HepG2 (cell line): ENCODE data around the gene GALNT10. TPM values are rescaled to one million over a fixed set of nuclear protein-coding genes. Genes with fewer than 3 reads are reported as not detected.

Source experiments
- ARHGAP35 ChIP-seq: sonication (generic); formaldehyde crosslinking; IDR thresholded peaks from 2 replicates; pipeline ENCODE4 v1.9.0; 2022; ENCODE audit warnings: mild to moderate bottlenecking, inconsistent platforms, moderate library complexity, missing genetic modification reagents, borderline replicate concordance
- CSRNP1 ChIP-seq: sonication (generic); formaldehyde crosslinking; IDR thresholded peaks from 2 replicates; pipeline ENCODE4 v1.8.1; 2023; ENCODE audit warnings: mild to moderate bottlenecking, missing genetic modification reagents
- DBP ChIP-seq: sonication (generic); formaldehyde crosslinking; IDR thresholded peaks from 2 replicates; pipeline ENCODE4 v1.4.0; 2020; ENCODE audit warnings: missing genetic modification reagents; ENCODE audit errors: not compliant biosample characterization
- DNMT1 ChIP-seq: sonication (generic); formaldehyde crosslinking; IDR thresholded peaks from 2 replicates; pipeline ENCODE4 v1.5.1; 2020; ENCODE audit warnings: mild to moderate bottlenecking, missing genetic modification reagents
- ESRRA ChIP-seq: sonication (generic); formaldehyde crosslinking; IDR thresholded peaks from 2 replicates; pipeline ENCODE4 v1.5.1; 2020; ENCODE audit warnings: mild to moderate bottlenecking, low read depth, missing genetic modification reagents
- GABPA ChIP-seq, 2 experiments: IDR thresholded peaks; 2 replicates each; pipeline ENCODE4 v1.6.1; 2011 to 2016; ENCODE audit warnings: low read depth in 2 of 2, low read length in 1 of 2, missing biosample characterization in 1 of 2, missing genetic modification characterization in 1 of 2
- GATAD2A ChIP-seq: IDR thresholded peaks from 2 replicates; pipeline ENCODE4 v1.6.1; 2016
- GLMP ChIP-seq: sonication (generic); formaldehyde crosslinking; IDR thresholded peaks from 2 replicates; pipeline ENCODE4 v1.9.0; 2021; ENCODE audit warnings: missing genetic modification reagents, mild to moderate bottlenecking, borderline replicate concordance
- JUNB ChIP-seq: sonication (generic); formaldehyde crosslinking; IDR thresholded peaks from 2 replicates; pipeline ENCODE4 v1.8.0; 2022; ENCODE audit warnings: missing genetic modification reagents, mild to moderate bottlenecking, borderline replicate concordance
- MAZ ChIP-seq, 2 experiments: sonication (generic) in 1 of 2; formaldehyde crosslinking in 1 of 2; IDR thresholded peaks; 2 replicates each; pipeline versions ENCODE4 v1.5.0 to v1.6.1; 2012 to 2020; ENCODE audit warnings: low read depth in 2 of 2, mild to moderate bottlenecking in 2 of 2, borderline replicate concordance in 1 of 2, improper control_type of control experiment in 1 of 2, low read length in 1 of 2, missing genetic modification reagents in 1 of 2, moderate library complexity in 1 of 2
- PTBP1 ChIP-seq: fragments of 200-400 bp; formaldehyde crosslinking; IDR thresholded peaks from 2 replicates; pipeline ENCODE4 v1.6.1; 2018; ENCODE audit warnings: low read length, low read depth; ENCODE audit not compliant: poor library complexity, severe bottlenecking
- RARG ChIP-seq: sonication (generic); formaldehyde crosslinking; IDR thresholded peaks from 2 replicates; pipeline ENCODE4 v1.4.0; 2020; ENCODE audit warnings: low read depth, mild to moderate bottlenecking, missing genetic modification reagents
- SOX5 ChIP-seq: IDR thresholded peaks from 2 replicates; pipeline ENCODE4 v1.6.1; 2016; ENCODE audit warnings: borderline replicate concordance
- SP1 ChIP-seq, 2 experiments: fragments of 450-650 bp in 1 of 2; sonication (generic) in 1 of 2; formaldehyde crosslinking in 1 of 2; IDR thresholded peaks; 2 replicates each; pipeline versions ENCODE4 v1.4.0 to v1.6.1; 2016 to 2020; ENCODE audit warnings: missing genetic modification reagents in 1 of 2
- TFDP1 ChIP-seq: IDR thresholded peaks from 2 replicates; pipeline ENCODE4 v1.6.1; 2016; ENCODE audit warnings: missing compliant biosample characterization, missing genetic modification reagents, borderline replicate concordance
- THAP11 ChIP-seq: IDR thresholded peaks from 2 replicates; pipeline ENCODE4 v1.6.1; 2016; ENCODE audit warnings: missing biosample characterization, missing genetic modification reagents
- YEATS2 ChIP-seq: sonication (generic); formaldehyde crosslinking; IDR thresholded peaks from 2 replicates; pipeline ENCODE4 v1.4.0; 2020; ENCODE audit warnings: missing genetic modification reagents, borderline replicate concordance
- YY1 ChIP-seq: IDR thresholded peaks from 2 replicates; pipeline ENCODE4 v1.6.1; 2011; ENCODE audit warnings: low read length, low read depth, moderate library complexity, mild to moderate bottlenecking; ENCODE audit not compliant: insufficient read depth, insufficient replicate concordance
- ZNF138 ChIP-seq: sonication (generic); formaldehyde crosslinking; IDR thresholded peaks from 2 replicates; pipeline ENCODE4 v1.5.0; 2020; ENCODE audit warnings: mild to moderate bottlenecking, low read depth, missing genetic modification reagents
- ZNF333 ChIP-seq: sonication (generic); formaldehyde crosslinking; IDR thresholded peaks from 2 replicates; pipeline ENCODE4 v1.4.0; 2020; ENCODE audit warnings: mild to moderate bottlenecking, missing genetic modification reagents, borderline replicate concordance
- ZNF709 ChIP-seq: sonication (generic); formaldehyde crosslinking; IDR thresholded peaks from 2 replicates; pipeline ENCODE4 v1.5.0; 2020; ENCODE audit warnings: mild to moderate bottlenecking, missing genetic modification reagents
- ZNF768 ChIP-seq: sonication (generic); formaldehyde crosslinking; IDR thresholded peaks from 2 replicates; pipeline ENCODE4 v1.4.0; 2020; ENCODE audit warnings: missing genetic modification reagents
- ZNF775 ChIP-seq: sonication (generic); formaldehyde crosslinking; IDR thresholded peaks from 2 replicates; pipeline ENCODE4 v1.4.0; 2020; ENCODE audit warnings: missing genetic modification reagents, mild to moderate bottlenecking, moderate library complexity, borderline replicate concordance
- polyA plus RNA-seq, 8 experiments: library from polyadenylated mRNA; depleted of rRNA in 3 of 8; stranded (reverse) in 7 of 8; unstranded in 1 of 8; fragments of >200 nt; fragmentation: Illumina TruSeq in 4 of 8; extraction: Trizol in 4 of 8; gene quantifications; 2 replicates each; pipeline versions ENCODE4 v1.2.1 to v1.2.3, GENCODE V29; 2011 to 2016; ENCODE audit warnings: low read depth in 4 of 8, missing spikeins in 1 of 8, mixed read lengths in 1 of 8; ENCODE audit not compliant: insufficient read depth in 1 of 8
- total RNA-seq, 5 experiments: library from RNA; depleted of rRNA; stranded (reverse); fragments of >200 nt; fragmentation: Illumina TruSeq; extraction: Trizol; gene quantifications; 2 replicates each; pipeline ENCODE4 v1.2.3, GENCODE V29; 2016; ENCODE audit warnings: low read depth in 1 of 5

Gene GALNT10
- total and polyA plus RNA-seq, 2 of the 13 experiments (the other 11 are each of a cell fraction or from before 2014, with no cell fraction given) = 8.1 to 11.2 TPM

GRCh38 chr5:154445422-154446194, 255.1 kb downstream of the GALNT10 start, which contains the start of gene SAP30L (continued):
- TF ChIP-seq THAP11 (CRISPR knock-in tag) (peak; percentile 81), TFDP1 (CRISPR knock-in tag) (peak; percentile 49; the same call in 1 of the 2 replicates), ZNF333 (CRISPR knock-in tag) (no peak), ZNF768 (peak; percentile 13; the same call in 1 of the 2 replicates), CSRNP1 (CRISPR knock-in tag) (peak; percentile 34; the same call in 1 of the 2 replicates), PTBP1 (no peak), YEATS2 (CRISPR knock-in tag) (peak; percentile 55; the same call in 1 of the 2 replicates), DBP (no peak), JUNB (CRISPR knock-in tag) (no peak), MAZ (IDR thresholded peaks at IDR 0.05; ENCODE audit: borderline replicate concordance, low read depth, low read length) (peak; percentile 86; the same call in 1 of the 2 replicates), MAZ (CRISPR knock-in tag; IDR thresholded peaks at IDR 0.05; ENCODE audit: low read depth) (peak; percentile 88), ARHGAP35 (CRISPR knock-in tag) (no peak), GATAD2A (CRISPR knock-in tag) (0 out of 2 replicates have a peak, but pooled peaks have one; percentile 11), DNMT1 (CRISPR knock-in tag) (0 out of 2 replicates have a peak, but pooled peaks have one; percentile 43), ESRRA (CRISPR knock-in tag) (0 out of 2 replicates have a peak, but pooled peaks have one; percentile 31), SOX5 (0 out of 2 replicates have a peak, but pooled peaks have one; percentile 18), ZNF138 (CRISPR knock-in tag) (no peak), ZNF775 (CRISPR knock-in tag) (no peak), RARG (CRISPR knock-in tag) (no peak), YY1 (peak; percentile 29), GLMP (no peak), SP1 (IDR thresholded peaks at IDR 0.05) (no peak), SP1 (CRISPR knock-in tag; IDR thresholded peaks at IDR 0.05) (peak; percentile 98), ZNF709 (0 out of 2 replicates have a peak, but pooled peaks have one; percentile 42), GABPA (IDR thresholded peaks at IDR 0.05; ENCODE audit: low read depth, low read length) (peak; percentile 83), GABPA (CRISPR knock-in tag; IDR thresholded peaks at IDR 0.05; ENCODE audit: low read depth) (peak; percentile 88)
